ENCODE results near the gene CDC20B.
"Not testable (repeated sequence)": the region's sequence is repeated elsewhere in the genome, so short reads cannot be mapped to it uniquely, and the experiment has no call there.

The CDC20B gene

DNA sequence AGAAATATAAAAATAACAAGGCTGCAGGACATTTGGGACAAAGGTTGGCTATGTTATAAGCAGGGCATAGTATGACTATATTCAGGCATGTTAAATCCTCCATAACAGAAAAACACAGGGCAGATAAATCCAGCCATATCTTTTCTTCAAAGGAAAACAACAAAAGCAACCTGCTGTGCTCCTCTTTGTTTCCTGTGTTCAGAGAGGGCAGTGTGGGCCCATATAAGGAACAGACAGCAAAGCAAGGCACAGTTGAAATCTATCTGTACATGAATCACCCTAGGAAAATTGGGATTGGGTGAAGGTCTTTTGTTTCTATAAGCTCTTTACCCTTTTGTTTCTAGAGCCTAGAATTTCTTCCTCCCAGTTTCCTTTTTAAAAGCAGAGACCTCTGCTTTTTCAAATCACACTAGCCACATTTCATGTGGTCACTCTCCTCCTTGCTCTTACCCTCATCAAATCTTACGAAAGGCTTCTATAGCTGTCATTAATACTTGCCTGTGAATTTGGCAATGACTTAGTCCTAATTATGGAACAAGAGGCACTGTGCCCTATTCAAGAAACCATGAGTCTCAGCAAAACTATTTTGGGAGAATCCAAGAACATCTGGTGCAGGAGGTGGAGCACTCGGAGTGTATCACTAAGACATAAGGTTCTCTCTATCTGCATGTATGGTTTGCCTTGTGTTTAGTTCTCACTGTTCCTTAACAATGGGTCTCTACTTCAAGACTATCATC, 68.8 kb downstream of the CDC20B start:
- no peak for DNase-seq

DNA sequence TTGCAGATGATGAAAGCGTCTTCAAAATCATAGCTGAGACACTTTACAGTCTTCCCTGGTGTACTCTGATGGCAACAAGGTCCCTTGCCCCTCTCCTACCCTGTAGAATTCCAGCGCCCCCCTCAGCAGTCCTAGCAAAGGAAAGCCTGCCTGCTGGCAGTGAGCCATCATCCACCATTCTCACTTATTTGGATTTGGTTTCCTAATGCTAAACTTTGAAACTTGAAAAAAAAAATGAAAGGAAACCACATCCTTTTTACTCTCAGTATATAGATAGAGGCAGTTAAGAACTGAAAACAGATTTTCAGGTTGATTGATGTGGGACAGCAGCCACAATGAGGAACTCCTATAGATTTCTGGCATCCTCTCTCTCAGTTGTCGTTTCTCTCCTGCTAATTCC, 70.6 kb downstream of the CDC20B start, which contains the start of gene GZMA:
Gene GZMA (plus strand): TSS at position 299 of the 400 bp plus-strand sequence. CDS start 37 bp downstream, at position 336.
- DNase-seq, result no peak

DNA sequence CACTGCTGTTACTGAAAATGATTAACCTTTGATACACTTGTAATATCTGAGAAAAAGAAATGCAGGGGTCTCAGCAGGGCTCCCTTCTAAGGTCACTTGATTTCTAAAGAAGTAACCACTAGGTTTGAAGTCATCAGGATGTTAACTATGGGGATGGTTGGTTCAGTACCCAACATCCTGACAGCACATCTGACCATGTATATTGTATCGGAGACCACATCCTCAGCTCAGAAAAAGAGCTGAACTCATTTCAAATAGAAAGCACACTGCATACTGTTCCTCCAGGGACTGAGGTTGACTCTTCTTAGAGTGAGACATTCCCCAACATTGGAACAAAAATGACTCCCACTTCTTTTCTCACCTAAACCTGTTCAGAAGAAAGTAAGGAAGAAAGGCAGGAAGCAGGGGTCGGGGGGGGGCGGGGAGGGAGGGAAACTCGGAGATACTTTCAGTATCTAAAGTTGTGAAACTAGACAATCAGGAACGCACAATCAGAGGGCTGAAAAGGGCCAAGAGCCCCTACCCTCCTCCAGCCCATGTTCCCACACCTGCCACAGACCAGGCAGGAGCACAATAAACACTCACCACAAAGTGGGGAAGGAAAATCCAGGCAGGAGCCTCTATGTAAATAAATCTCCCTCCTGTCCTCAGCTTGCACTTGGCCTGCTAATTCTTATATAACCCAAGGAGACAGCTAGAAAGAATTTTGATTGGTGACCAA, 71.3 kb downstream of the CDC20B start:
- DNase-seq, result no peak

DNA sequence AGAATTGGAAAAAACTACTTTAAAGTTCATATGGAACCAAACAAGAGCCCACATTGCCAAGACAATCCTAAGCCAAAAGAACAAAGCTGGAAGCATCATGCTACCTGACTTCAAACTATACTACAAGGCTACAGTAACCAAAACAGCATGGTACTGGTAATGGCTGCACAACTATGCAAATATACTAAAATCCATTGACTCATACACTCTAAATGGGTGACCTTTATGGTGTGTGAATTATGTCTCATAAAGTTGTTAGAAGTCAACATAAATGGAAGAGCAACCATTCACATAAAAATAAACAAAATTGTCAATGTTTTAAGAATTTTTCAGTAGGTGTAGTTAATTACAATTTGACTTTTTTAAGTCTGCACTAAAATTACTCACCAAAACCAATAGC, 71.8 kb downstream of the CDC20B start:
- DNase-seq, result not testable (repeated sequence)

DNA sequence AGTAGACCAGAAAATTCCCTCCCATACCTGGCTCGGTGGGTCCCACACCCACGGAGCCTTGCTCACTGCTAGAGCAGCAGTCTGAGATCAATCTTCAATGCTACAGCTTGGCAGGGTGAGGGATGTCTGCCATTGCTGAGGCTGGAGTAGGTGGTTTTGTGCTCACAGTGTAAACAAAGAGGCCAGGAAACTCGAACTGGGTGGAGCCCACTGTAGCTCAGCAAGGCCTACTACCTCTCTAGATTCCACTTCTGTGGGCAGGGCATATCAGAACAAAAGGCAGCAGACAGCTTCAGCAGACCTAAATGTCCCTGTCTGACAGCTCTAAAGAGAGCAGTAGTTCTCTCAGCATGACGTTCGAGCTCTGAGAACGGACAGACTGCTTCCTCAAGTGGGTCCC, 76.1 kb downstream of the CDC20B start:
- DNase-seq, result peak; percentile 75

DNA sequence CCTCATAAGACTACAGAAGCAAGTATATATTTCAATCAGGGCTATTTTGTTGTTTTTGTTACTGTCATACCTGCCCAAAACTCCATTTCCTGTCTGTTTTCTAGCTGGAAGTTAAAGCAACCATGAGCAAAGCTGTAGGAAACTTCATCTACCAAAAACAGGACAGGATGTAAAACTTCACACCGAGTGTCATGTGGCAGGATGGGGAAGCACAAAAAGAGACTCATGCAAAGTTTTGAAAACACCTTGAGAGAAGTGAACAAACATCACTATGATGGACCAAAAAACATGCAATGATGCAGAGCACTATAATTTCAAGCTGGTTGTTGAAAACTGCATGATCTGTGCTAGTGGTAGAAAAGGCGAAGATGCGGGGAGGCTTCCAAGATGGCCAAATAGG, 76.8 kb downstream of the CDC20B start:
- no peak for DNase-seq

DNA sequence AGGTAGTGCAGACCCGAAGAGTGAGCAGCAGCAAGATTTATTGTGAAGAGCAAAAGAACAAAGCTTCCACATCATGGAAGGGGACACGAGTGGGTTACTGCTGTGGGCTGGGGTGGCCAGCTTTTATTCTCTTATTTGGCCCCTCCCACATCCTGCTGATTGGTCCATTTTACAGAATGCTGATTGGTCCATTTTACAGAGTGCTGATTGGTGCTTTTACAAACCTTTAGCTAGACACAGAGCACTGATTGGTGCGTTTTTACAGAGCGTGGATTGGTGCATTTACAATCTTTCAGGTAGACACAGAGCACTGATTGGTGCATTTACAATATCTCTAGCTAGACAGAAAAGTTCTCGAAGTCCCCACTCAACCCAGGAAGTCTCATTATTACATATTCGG, 82.0 kb downstream of the CDC20B start:
- DNase-seq, result not testable (repeated sequence)

DNA sequence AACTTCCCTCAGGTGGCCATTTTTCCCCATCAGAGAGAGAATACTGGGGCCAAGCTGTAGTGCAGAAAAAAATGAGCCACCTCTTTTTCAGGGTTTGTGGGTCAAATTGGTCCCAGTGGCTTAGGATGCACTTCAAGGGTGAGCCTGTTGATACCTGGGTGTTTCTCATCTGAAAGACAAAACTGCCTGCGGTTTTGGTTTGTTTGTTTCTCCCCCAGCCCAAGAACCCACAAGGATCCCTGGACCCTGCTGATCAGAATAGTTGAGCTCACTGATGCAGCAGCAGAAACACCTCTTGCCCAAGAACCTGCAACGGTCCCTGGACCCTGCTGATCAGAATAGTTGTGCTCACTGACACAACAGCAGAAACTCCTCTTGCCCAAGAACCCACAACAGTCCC, 83.7 kb downstream of the CDC20B start:
- DNase-seq, result not testable (repeated sequence)

DNA sequence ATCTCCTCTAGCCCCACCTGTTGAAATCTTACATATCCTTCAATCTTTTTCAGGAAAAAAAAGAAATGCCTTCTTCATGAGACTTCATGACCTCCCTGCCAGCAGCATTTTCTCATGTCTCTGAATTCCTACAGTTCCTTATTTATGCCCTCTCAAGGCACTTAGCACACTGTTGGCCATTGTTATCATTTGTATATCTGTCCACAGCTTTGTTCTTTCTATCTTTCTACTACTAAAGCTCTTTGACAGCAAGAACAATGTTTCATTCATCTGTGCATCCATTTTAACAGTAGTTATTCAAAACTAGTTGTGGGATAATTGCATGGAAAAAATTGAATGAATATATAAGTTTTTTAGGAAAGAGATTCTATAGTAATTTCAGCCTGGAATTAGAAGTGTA, 91.4 kb downstream of the CDC20B start:
- DNase-seq, result no peak

DNA sequence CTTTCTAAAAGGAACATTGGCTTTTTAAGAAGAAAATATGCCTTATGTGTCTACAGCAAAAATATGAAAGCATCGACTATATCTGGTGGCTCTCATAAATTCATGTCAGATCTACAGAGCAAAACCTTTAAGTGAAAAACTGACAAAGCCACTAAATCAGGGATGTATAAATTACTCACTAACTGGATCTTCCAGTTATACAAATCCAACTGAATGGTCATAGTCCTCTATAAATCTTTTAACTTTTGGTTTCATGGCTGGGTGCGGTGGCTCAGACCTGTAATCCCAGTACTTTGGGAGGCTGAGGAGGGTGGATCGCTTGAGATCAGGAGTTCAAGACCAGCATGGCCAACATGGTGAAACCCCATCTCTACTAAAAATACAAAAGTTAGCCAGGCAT, 99.8 kb downstream of the CDC20B start:
- DNase-seq, result no peak

DNA sequence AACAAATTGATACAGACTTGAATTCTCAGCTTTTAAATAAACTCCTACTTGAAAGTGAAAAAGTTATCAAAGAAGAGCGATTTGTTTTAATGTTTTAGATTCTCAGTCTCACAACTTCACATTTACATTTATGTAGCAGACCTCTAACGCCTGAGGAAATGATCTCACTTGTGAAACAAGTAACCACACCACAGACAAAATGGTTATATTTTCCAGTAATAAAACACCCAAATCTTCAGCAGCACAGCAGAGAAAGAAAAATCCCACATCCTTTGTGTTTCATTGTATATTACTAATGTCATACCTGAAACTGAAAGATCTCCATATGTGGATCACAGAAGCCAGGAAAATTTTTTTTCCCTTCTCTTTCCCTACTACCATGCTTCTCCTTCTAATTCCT, 100.3 kb downstream of the CDC20B start:
- no peak for DNase-seq

DNA sequence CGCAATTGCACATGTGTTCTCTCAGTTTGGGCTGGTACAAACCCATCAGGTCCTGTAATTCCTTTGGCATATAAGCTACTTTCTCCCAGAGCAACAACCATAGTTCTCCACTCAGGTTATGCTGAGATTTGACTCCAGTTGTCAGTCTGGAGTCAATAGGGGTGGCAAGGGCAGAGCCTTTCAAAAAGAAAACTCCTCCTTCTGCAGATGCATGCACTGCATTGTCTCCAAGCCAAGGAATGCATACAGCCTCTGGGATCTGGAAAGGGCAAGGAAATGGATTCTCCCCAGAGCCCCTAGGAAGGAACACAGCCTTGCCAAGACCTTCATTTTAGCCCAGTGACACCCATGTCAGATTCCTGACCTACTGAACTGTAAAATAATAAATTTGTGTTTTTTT, 101.6 kb downstream of the CDC20B start:
- DNase-seq, result no peak

DNA sequence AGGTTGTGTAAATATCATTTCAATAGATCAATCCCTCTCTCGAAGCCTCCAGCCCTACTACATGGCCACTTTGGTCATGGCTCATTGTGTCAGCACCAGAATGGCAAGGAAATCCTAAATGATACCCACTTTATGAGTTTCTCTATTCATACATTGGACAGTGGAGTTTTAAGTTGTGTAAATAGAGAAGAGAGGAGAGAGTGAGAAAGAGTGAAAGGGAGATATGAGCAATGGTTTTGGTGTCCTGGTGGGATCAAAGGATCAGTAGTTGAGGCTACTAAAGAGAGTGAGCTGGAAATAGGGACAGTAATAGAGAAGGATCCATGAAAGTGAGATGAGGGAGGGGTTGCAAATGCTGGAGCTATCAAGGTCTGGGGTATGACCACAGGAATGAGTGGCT, 102.0 kb downstream of the CDC20B start:
- DNase-seq, result no peak

DNA sequence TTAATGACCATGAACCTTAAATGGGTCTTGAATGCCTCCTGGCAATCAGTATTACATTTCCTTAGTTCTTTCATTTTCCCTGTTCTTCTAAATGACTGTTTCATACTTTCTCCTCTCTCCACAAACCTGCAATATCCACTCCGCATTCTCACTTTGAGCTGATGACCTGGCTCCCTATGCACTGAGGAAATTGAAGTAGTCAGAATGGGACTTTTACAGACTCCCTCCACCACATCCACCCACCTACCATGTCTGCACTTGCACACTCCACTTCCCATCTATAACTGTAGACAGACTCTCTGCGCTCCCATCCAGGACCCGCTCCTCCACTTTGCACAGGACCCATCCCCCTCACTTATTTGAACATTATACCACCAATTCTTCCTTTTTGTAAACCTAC, 106.7 kb downstream of the CDC20B start:
- DNase-seq, result no peak

DNA sequence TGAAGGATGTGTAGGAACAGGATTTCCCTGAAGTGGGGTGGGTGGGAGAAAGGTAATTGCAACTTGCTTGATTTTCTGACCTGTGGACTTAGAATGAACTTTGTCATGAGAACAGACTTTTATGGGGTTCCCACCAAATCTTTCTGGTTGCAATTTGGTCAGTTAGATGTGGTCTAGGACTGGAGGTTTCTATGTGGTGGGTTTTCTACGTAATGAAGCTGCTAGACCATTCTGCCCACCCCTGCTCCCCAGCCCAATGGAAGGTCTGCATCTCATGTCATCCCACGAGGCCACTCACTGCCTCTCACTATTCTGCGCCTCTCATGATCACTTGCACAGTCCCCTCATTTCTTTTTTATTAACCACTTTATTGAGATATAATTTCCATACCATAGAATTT, 108.5 kb downstream of the CDC20B start:
- no peak for DNase-seq

DNA sequence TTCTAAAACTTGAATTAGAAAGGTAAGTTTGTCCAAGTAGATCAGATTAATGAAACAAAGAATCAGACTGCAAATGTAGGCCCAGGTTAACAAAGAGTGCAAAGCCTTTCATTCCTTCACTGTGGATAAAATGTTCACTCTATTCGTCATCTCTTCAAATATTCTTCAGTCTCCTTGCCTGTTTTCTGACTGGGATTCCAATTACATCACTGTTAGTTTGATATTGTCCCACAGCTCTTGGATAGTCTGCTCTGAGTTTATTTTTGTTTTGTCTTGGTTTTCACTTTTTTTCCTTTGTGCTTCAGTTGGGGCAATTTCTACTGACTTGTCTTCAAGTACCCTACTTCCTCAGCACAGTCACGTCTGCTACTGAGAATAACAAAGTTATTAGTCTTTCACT, 109.1 kb downstream of the CDC20B start:
- no peak for DNase-seq

DNA sequence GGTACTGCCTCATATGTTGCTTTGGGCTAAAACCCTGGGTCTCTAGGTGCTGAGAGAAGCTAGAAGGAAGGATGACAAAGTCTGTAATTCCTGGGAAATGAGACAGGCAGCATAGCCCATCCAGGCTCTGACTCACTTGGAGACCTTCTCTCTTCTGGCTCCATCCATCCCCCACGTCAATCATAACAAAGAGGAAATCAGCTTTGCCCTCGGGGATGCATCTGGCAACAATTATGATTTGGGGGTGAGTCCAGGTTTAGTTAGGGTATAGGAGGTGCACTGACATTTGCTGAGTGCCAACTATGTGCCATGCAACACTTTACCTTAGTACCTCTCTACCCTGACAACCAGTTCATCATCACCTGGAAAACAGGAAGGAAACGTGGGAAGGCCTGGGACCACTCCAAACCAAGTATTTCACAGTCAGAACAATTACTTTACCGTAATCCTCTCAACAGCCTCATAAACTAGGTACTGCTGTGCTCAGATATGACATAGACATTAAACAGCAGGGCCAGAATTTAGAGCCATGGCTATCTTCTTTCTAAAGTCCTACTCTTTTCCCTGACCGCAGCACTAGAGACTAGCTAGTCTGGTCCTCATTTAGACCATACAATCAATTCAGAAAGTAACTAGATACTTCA, 109.6 kb downstream of the CDC20B start:
- no peak for DNase-seq

Measured in NCI-H2029 (cell line).